SK-N-SH treated with all-trans-retinoic acid at 6 μM for 48 hours (cell line): ENCODE measurements around the gene GRM4.

Source experiments
- ATAC-seq: fragments of 200-7000 bp; cut with Tn5 transposase; 3 replicates; pipeline ENCODE4 v1.9.1; 2020; ENCODE audit warnings: mild to moderate bottlenecking, moderate library complexity
- ARNTL ChIP-seq: fragments of 450-650 bp; formaldehyde crosslinking; IDR thresholded peaks from 2 replicates; pipeline ENCODE4 v1.5.0; 2020; ENCODE audit warnings: low read depth, mild to moderate bottlenecking, moderate library complexity, borderline replicate concordance
- BACH2 ChIP-seq: fragments of 250-450 bp; sonication (Bioruptor Pico); IDR thresholded peaks from 2 replicates; pipeline ENCODE4 v1.9.0; 2021; ENCODE audit warnings: mild to moderate bottlenecking, borderline replicate concordance
- CSRNP3 ChIP-seq: fragments of 250-450 bp; sonication (Bioruptor Pico); IDR thresholded peaks from 2 replicates; pipeline ENCODE4 v1.5.1; 2021; ENCODE audit warnings: mild to moderate bottlenecking, moderate library complexity
- ESRRG ChIP-seq: fragments of 250-450 bp; sonication (Bioruptor Pico); IDR thresholded peaks from 2 replicates; pipeline ENCODE4 v1.6.1; 2021; ENCODE audit warnings: mild to moderate bottlenecking
- GLIS3 ChIP-seq: fragments of 250-450 bp; sonication (Bioruptor Pico); IDR thresholded peaks from 2 replicates; pipeline ENCODE4 v1.5.0; 2020; ENCODE audit warnings: mild to moderate bottlenecking, moderate library complexity
- PPARA ChIP-seq: fragments of 250-450 bp; sonication (Bioruptor Pico); IDR thresholded peaks from 2 replicates; pipeline ENCODE4 v1.5.0; 2020; ENCODE audit warnings: mild to moderate bottlenecking, borderline replicate concordance
- RARB ChIP-seq: fragments of 250-450 bp; sonication (Bioruptor Pico); IDR thresholded peaks from 2 replicates; pipeline ENCODE4 v1.8.0; 2021; ENCODE audit warnings: mild to moderate bottlenecking, moderate library complexity
- SNAI2 ChIP-seq: fragments of 250-450 bp; sonication (Bioruptor Pico); IDR thresholded peaks from 2 replicates; pipeline ENCODE4 v1.5.0; 2020; ENCODE audit warnings: mild to moderate bottlenecking, moderate library complexity
- TCF4 ChIP-seq: fragments of 250-450 bp; sonication (Bioruptor Pico); IDR thresholded peaks from 2 replicates; pipeline ENCODE4 v1.8.0; 2021; ENCODE audit warnings: mild to moderate bottlenecking, moderate library complexity, borderline replicate concordance
- TOX ChIP-seq: fragments of 250-450 bp; sonication (Bioruptor Pico); IDR thresholded peaks from 2 replicates; pipeline ENCODE4 v1.8.0; 2021; ENCODE audit warnings: mild to moderate bottlenecking, moderate library complexity, borderline replicate concordance
- TSHZ2 ChIP-seq: fragments of 250-450 bp; sonication (Bioruptor Pico); IDR thresholded peaks from 2 replicates; pipeline ENCODE4 v1.5.0; 2020; ENCODE audit warnings: mild to moderate bottlenecking, moderate library complexity
- ZC3H10 ChIP-seq: fragments of 250-450 bp; sonication (Bioruptor Pico); IDR thresholded peaks from 2 replicates; pipeline ENCODE4 v1.5.1; 2021; ENCODE audit warnings: mild to moderate bottlenecking, moderate library complexity
- ZFP3 ChIP-seq: fragments of 250-450 bp; sonication (Bioruptor Pico); IDR thresholded peaks from 2 replicates; pipeline ENCODE4 v1.5.0; 2020; ENCODE audit warnings: mild to moderate bottlenecking, moderate library complexity
- ZFP30 ChIP-seq: fragments of 450-650 bp; formaldehyde crosslinking; IDR thresholded peaks from 2 replicates; pipeline ENCODE4 v1.5.0; 2022; ENCODE audit warnings: mild to moderate bottlenecking, moderate library complexity
- ZNF565 ChIP-seq: fragments of 450-650 bp; formaldehyde crosslinking; conservative IDR thresholded peaks from 2 replicates; pipeline ENCODE4 v1.5.0; 2020; ENCODE audit warnings: low read depth, mild to moderate bottlenecking, moderate library complexity
- ZNF70 ChIP-seq: fragments of 450-650 bp; formaldehyde crosslinking; IDR thresholded peaks from 2 replicates; pipeline ENCODE4 v1.5.0; 2020; ENCODE audit warnings: mild to moderate bottlenecking, moderate library complexity
- ZNF8 ChIP-seq: fragments of 450-650 bp; formaldehyde crosslinking; IDR thresholded peaks from 2 replicates; pipeline ENCODE4 v1.5.0; 2020; ENCODE audit warnings: mild to moderate bottlenecking, moderate library complexity
- TF ChIP-seq, protein P1 (sequence below): fragments of 250-450 bp; sonication (Bioruptor Pico); IDR thresholded peaks from 2 replicates; pipeline ENCODE4 v1.8.0; 2020; ENCODE audit warnings: mild to moderate bottlenecking, moderate library complexity, borderline replicate concordance
- TF ChIP-seq, protein P2 (sequence below): fragments of 250-450 bp; sonication (Bioruptor Pico); IDR thresholded peaks from 2 replicates; pipeline ENCODE4 v1.5.1; 2020; ENCODE audit warnings: low read depth, mild to moderate bottlenecking, moderate library complexity

GRM4 gene

DNA sequence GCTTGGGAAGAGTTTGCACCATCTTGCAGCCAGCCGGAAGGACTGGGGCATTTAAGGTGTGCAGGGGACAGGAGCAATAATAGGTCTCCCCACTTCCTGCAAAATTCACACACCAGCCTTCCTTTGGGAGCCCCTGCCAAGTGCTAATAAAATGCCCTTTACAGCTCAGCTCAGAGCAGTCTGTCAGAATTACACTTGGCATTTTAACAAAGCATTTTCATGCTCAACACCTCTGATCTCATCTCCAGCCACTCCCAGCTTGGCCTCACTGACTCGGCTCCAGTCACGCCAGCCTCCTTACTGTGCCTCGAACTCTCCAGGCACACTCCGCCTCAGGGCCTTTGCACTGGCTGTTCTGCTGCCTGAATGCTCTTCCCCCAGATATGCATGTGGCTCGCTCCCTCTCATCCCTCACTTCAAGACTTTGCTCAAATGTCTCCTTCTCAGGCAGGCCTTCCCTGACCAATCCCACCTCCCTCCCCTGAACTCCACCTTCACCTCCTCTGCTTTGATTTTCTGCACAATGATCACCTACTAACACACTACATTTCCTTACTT lies 43.7 kb downstream of the GRM4 start:
- no peak for ATAC-seq
- TF ChIP-seq GLIS3 (CRISPR knock-in tag) (no peak), PPARA (CRISPR knock-in tag) (no peak), ZNF70 (CRISPR knock-in tag) (no peak), TSHZ2 (CRISPR knock-in tag) (no peak), ZC3H10 (CRISPR knock-in tag) (no peak), RARB (CRISPR knock-in tag) (no peak), ZFP3 (CRISPR knock-in tag) (no peak), ZNF565 (CRISPR knock-in tag) (no peak), TOX (CRISPR knock-in tag) (no peak), BACH2 (no peak), ZNF8 (no peak), SNAI2 (CRISPR knock-in tag) (no peak), ZFP30 (CRISPR knock-in tag) (no peak), ARNTL (CRISPR knock-in tag) (no peak)
- TF ChIP-seq, protein P1, sequence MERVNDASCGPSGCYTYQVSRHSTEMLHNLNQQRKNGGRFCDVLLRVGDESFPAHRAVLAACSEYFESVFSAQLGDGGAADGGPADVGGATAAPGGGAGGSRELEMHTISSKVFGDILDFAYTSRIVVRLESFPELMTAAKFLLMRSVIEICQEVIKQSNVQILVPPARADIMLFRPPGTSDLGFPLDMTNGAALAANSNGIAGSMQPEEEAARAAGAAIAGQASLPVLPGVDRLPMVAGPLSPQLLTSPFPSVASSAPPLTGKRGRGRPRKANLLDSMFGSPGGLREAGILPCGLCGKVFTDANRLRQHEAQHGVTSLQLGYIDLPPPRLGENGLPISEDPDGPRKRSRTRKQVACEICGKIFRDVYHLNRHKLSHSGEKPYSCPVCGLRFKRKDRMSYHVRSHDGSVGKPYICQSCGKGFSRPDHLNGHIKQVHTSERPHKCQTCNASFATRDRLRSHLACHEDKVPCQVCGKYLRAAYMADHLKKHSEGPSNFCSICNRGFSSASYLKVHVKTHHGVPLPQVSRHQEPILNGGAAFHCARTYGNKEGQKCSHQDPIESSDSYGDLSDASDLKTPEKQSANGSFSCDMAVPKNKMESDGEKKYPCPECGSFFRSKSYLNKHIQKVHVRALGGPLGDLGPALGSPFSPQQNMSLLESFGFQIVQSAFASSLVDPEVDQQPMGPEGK: no peak
- TF ChIP-seq, protein P2, sequence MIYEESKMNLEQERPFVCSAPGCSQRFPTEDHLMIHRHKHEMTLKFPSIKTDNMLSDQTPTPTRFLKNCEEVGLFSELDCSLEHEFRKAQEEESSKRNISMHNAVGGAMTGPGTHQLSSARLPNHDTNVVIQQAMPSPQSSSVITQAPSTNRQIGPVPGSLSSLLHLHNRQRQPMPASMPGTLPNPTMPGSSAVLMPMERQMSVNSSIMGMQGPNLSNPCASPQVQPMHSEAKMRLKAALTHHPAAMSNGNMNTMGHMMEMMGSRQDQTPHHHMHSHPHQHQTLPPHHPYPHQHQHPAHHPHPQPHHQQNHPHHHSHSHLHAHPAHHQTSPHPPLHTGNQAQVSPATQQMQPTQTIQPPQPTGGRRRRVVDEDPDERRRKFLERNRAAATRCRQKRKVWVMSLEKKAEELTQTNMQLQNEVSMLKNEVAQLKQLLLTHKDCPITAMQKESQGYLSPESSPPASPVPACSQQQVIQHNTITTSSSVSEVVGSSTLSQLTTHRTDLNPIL: no peak

DNA sequence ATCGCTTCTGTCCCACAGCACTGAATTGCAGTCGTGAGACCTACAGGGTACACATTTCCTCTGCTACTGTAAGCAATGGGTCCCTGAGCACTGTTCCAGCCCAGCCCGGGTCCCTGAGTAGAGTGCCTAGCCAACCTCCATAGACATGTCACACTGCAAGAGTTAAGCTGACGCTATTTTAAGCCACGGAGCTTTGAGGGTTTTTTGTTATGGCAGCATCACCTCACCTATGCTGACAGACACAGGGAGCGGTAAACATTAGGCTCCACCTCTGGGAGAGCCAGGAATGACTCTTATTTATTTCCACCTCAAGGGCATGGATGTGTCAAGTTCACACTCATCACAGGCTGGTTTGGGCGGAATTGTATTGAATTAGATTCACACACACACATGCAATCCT lies 45.1 kb downstream of the GRM4 start:
- TF ChIP-seq CSRNP3 (CRISPR knock-in tag): no peak
- TF ChIP-seq, protein P1: no peak
- TF ChIP-seq, protein P2: no peak
- TF ChIP-seq ESRRG: no peak
- no peak for TF ChIP-seq PPARA (CRISPR knock-in tag)
- no peak for TF ChIP-seq ZNF70 (CRISPR knock-in tag)
- ATAC-seq: no peak

GRCh38 chr6:34099878-34100277 lies 46.0 kb downstream of the GRM4 start:
- no peak for ATAC-seq
- TF ChIP-seq TCF4 (CRISPR knock-in tag): no peak
